Keratinocyte (primary cell): ENCODE measurements around the gene TRABD2B. TPM values are rescaled to one million over a fixed set of nuclear protein-coding genes. Genes with fewer than 3 reads are reported as not detected.
A peak's percentile ranks its signal among the peaks of the same experiment; 100 is the strongest.

ENCODE experiments used
- DNase-seq: peaks from one replicate; pipeline ENCODE4 v3.0.0-alpha.2; 2011; ENCODE audit warnings: low read depth, missing footprints, low spot score
- FAIRE-seq: peaks from 2 replicates; lab custom pipeline; 2011; peaks lifted over from hg19 to GRCh38; lab: Jason Lieb, UNC
- H2AFZ ChIP-seq: 2 replicates; pipeline ENCODE4 v1.6.0; 2012; ENCODE audit warnings: low read length, control low read depth, inconsistent platforms; ENCODE audit not compliant: control insufficient read depth
- H3K27ac ChIP-seq: 2 replicates; pipeline ENCODE4 v1.5.1; 2011; ENCODE audit warnings: low read length; ENCODE audit not compliant: control insufficient read depth, insufficient read depth
- H3K27me3 ChIP-seq: 3 replicates; pipeline ENCODE4 v1.6.0; 2011; ENCODE audit warnings: low read length; ENCODE audit not compliant: control insufficient read depth, insufficient read depth; ENCODE audit errors: extremely low read depth
- H3K36me3 ChIP-seq, 2 experiments: 2 replicates in 1 of 2; 3 replicates in 1 of 2; pipeline ENCODE4 v1.5.1; 2011; ENCODE audit warnings: low read length in 2 of 2, mild to moderate bottlenecking in 1 of 2; ENCODE audit not compliant: control insufficient read depth in 2 of 2, insufficient read depth in 2 of 2; ENCODE audit errors: extremely low read depth in 1 of 2
- H3K4me1 ChIP-seq: 3 replicates; pipeline ENCODE4 v1.5.1; 2011; ENCODE audit warnings: low read length; ENCODE audit not compliant: control insufficient read depth, insufficient read depth; ENCODE audit errors: extremely low read depth
- H3K4me2 ChIP-seq: 3 replicates; pipeline ENCODE4 v1.6.0; 2011; ENCODE audit warnings: low read depth, low read length; ENCODE audit not compliant: control insufficient read depth, insufficient read depth; ENCODE audit errors: extremely low read depth
- H3K4me3 ChIP-seq, 3 experiments: fragments of 200-600 bp in 1 of 3; sonication (generic) in 1 of 3; 2 replicates in 2 of 3; 3 replicates in 1 of 3; pipeline ENCODE4 v1.5.1; 2011 to 2016; ENCODE audit warnings: low read length in 3 of 3, mild to moderate bottlenecking in 3 of 3, control low read depth in 2 of 3, inconsistent platforms in 1 of 3, low read depth in 1 of 3, mixed read lengths in 1 of 3, mixed run types in 1 of 3, moderate library complexity in 1 of 3; ENCODE audit not compliant: control insufficient read depth in 2 of 3, insufficient read depth in 2 of 3; ENCODE audit errors: extremely low read depth in 1 of 3
- H3K79me2 ChIP-seq: 2 replicates; pipeline ENCODE4 v1.6.0; 2012; ENCODE audit warnings: low read length; ENCODE audit not compliant: control insufficient read depth, insufficient read depth
- H3K9ac ChIP-seq: 3 replicates; pipeline ENCODE4 v1.6.0; 2011; ENCODE audit warnings: low read length; ENCODE audit not compliant: control insufficient read depth, insufficient read depth; ENCODE audit errors: extremely low read depth
- H3K9me1 ChIP-seq: 3 replicates; pipeline ENCODE4 v1.6.0; 2011; ENCODE audit warnings: low read length; ENCODE audit not compliant: control insufficient read depth, insufficient read depth; ENCODE audit errors: extremely low read depth
- H3K9me3 ChIP-seq: 2 replicates; pipeline ENCODE4 v1.5.1; 2012; ENCODE audit warnings: low read depth, low read length; ENCODE audit not compliant: control insufficient read depth
- H4K20me1 ChIP-seq: 3 replicates; pipeline ENCODE4 v1.6.0; 2011; ENCODE audit warnings: low read length; ENCODE audit not compliant: control insufficient read depth, insufficient read depth; ENCODE audit errors: extremely low read depth
- EZH2 ChIP-seq: IDR thresholded peaks from one replicate; pipeline ENCODE4 v1.6.1; 2012; ENCODE audit warnings: inconsistent platforms, mild to moderate bottlenecking, low read length, moderate library complexity
- dilution Hi-C: fragments of 300-500 bp; cut with MboI; formaldehyde crosslinking; loops from one replicate; pipeline ENCODE4 v1.7.0; 2020; ENCODE audit warnings: low sequenced_read_pairs; ENCODE audit not compliant: extremely low pct_ligation_motif_present
- polyA plus RNA-seq, 5 experiments: library from polyadenylated mRNA; depleted of rRNA in 3 of 5; stranded (reverse) in 3 of 5; stranded (forward) in 1 of 5; unstranded in 1 of 5; fragments of >200 nt; gene quantifications; 1 replicate in 1 of 5; 2 replicates in 3 of 5; 3 replicates in 1 of 5; pipeline versions ENCODE4 v1.2.1 to v1.2.3, GENCODE V29; 2011 to 2012; ENCODE audit warnings: missing spikeins in 2 of 5, low read depth in 1 of 5, low replicate concordance in 1 of 5
- TF ChIP-seq, protein P1 (sequence below), 3 experiments: IDR thresholded peaks in 1 of 3; conservative IDR thresholded peaks in 1 of 3; optimal IDR thresholded peaks in 1 of 3; 2 replicates in 2 of 3; 3 replicates in 1 of 3; pipeline versions ENCODE3 to v1.5.1; 2011; ENCODE audit warnings: low read length in 3 of 3, mild to moderate bottlenecking in 3 of 3, moderate library complexity in 2 of 3, control low read depth in 1 of 3, inconsistent platforms in 1 of 3; ENCODE audit not compliant: insufficient read depth in 2 of 3; ENCODE audit errors: extremely low read depth in 1 of 3

TRABD2B gene
- polyA plus RNA-seq, 1 donor (not counting 4 experiments of a cell fraction or from before 2014, with no cell fraction given): 0.13 TPM

GRCh38 chr1:47859092-47859743 is 138.0 kb downstream of the TRABD2B start:
- Histone ChIP-seq H3K79me2 (no peaks in the 10 kb centered on the region), H3K36me3 (no peaks in the 10 kb centered on the region), H3K4me2 (peak overlapping the region; percentile 17), H3K9me1 (no peaks in the 10 kb centered on the region), H4K20me1 (no peaks in the 10 kb centered on the region), H3K9me3 (no peaks in the 10 kb centered on the region), H3K4me1 (peaks cover 15% of the 10 kb centered on the region), H3K9ac (no peak overlapping the region), H3K27ac (no peak overlapping the region), H2AFZ (no peak overlapping the region), H3K27me3 (no peaks in the 10 kb centered on the region), H3K4me3 (no peak overlapping the region)
- dilution Hi-C loops: no loop called here
- TF ChIP-seq EZH2: no peak
- TF ChIP-seq, protein P1, sequence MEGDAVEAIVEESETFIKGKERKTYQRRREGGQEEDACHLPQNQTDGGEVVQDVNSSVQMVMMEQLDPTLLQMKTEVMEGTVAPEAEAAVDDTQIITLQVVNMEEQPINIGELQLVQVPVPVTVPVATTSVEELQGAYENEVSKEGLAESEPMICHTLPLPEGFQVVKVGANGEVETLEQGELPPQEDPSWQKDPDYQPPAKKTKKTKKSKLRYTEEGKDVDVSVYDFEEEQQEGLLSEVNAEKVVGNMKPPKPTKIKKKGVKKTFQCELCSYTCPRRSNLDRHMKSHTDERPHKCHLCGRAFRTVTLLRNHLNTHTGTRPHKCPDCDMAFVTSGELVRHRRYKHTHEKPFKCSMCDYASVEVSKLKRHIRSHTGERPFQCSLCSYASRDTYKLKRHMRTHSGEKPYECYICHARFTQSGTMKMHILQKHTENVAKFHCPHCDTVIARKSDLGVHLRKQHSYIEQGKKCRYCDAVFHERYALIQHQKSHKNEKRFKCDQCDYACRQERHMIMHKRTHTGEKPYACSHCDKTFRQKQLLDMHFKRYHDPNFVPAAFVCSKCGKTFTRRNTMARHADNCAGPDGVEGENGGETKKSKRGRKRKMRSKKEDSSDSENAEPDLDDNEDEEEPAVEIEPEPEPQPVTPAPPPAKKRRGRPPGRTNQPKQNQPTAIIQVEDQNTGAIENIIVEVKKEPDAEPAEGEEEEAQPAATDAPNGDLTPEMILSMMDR (optimal IDR thresholded peaks at IDR 0.05 in 1 of 3, IDR thresholded peaks at IDR 0.05 in 1 of 3, conservative IDR thresholded peaks at IDR 0.05 in 1 of 3; ENCODE audit: extremely low read depth in 1 of 3, insufficient read depth in 2 of 3, low read length in 3 of 3): no peak
- DNase-seq (peak; percentile 63), FAIRE-seq (peak; percentile 73)

- no peaks in the 10 kb centered on the region for H3K36me3 ChIP-seq
- H3K79me2 ChIP-seq: no peaks in the 10 kb centered on the region
- no peak overlapping the region for H3K27ac ChIP-seq
- DNase-seq (no peak), FAIRE-seq (no peak)
- no peaks in the 10 kb centered on the region for H3K27me3 ChIP-seq
- no peaks in the 10 kb centered on the region for H3K9me1 ChIP-seq
- H2AFZ ChIP-seq: no peak overlapping the region
- TF ChIP-seq, protein P1 (optimal IDR thresholded peaks at IDR 0.05 in 1 of 3, IDR thresholded peaks at IDR 0.05 in 1 of 3, conservative IDR thresholded peaks at IDR 0.05 in 1 of 3; ENCODE audit: extremely low read depth in 1 of 3, insufficient read depth in 2 of 3, low read length in 3 of 3): no peak
- no peak for TF ChIP-seq EZH2
- H3K9ac ChIP-seq: no peak overlapping the region
- no peaks in the 10 kb centered on the region for H3K9me3 ChIP-seq
- dilution Hi-C loops: no loop called here
- no peak overlapping the region for H3K4me2 ChIP-seq
- H4K20me1 ChIP-seq: no peaks in the 10 kb centered on the region
- peaks cover 15% of the 10 kb centered on the region for H3K4me1 ChIP-seq
- no peak overlapping the region for H3K4me3 ChIP-seq
Measured at GRCh38 chr1:47856996-47857395, 140.2 kb downstream of the TRABD2B start.
